HEK293T (cell line): Measurements from ENCODE around the gene MBLAC2.

ENCODE experiments used
- BHLHE40 ChIP-seq: fragments of 450-650 bp; IDR thresholded peaks from 2 replicates; pipeline ENCODE4 v1.6.1; 2016; ENCODE audit warnings: mild to moderate bottlenecking, moderate library complexity, borderline replicate concordance
- FOXM1 ChIP-seq: fragments of 450-650 bp; IDR thresholded peaks from 2 replicates; pipeline ENCODE4 v1.6.1; 2017; ENCODE audit warnings: mild to moderate bottlenecking, borderline replicate concordance
- HDGF ChIP-seq: fragments of 450-650 bp; IDR thresholded peaks from 2 replicates; pipeline ENCODE4 v1.6.1; 2017; ENCODE audit warnings: antibody characterized with exemption, borderline replicate concordance

GRCh38 chr5:90510438-90510837 lies 35.9 kb upstream of the MBLAC2 start:
- TF ChIP-seq HDGF (no peak), BHLHE40 (no peak), FOXM1 (no peak)
